SIG-M5 treated with dmso at 0.1 percent for 504 hours (cell line): ENCODE measurements around the gene S1PR1.

ENCODE experiments used
- DNase-seq: peaks from one replicate; lab custom pipeline; 2025; ENCODE audit not compliant: unreplicated experiment; lab: John Stamatoyannopoulos, UW

S1PR1 gene

DNA sequence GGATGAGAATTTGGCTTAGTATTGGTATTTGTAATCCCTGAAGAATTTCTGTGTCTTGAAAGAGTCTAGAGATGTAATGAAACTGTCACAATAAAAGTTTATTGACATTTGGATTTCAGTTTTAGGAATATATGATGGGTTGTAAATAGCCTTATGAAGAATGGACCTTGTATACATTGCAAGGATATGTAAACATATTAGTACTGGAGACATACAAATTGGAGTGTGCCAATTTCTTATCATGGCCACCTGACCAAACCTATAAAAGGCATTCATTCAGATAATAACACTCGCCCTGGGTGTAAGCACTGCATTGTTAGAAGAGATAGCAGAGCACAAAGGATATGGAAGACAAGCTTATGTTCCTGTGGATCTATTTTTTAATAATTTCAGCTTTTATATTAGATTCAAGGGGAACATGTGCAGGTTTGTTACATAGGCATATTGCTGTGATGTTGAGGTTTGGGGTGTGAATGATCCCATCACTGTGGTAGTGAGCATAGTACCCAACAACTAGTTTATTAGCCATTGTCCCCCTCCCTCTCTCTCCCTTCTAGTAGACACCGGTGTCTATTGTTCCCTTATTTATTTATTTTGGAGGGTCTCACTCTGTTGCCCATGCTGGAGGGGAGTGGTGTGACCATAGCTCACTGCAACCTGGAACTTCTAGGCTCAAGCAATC, 8.6 kb downstream of the S1PR1 start:
- DNase-seq: no peak

DNA sequence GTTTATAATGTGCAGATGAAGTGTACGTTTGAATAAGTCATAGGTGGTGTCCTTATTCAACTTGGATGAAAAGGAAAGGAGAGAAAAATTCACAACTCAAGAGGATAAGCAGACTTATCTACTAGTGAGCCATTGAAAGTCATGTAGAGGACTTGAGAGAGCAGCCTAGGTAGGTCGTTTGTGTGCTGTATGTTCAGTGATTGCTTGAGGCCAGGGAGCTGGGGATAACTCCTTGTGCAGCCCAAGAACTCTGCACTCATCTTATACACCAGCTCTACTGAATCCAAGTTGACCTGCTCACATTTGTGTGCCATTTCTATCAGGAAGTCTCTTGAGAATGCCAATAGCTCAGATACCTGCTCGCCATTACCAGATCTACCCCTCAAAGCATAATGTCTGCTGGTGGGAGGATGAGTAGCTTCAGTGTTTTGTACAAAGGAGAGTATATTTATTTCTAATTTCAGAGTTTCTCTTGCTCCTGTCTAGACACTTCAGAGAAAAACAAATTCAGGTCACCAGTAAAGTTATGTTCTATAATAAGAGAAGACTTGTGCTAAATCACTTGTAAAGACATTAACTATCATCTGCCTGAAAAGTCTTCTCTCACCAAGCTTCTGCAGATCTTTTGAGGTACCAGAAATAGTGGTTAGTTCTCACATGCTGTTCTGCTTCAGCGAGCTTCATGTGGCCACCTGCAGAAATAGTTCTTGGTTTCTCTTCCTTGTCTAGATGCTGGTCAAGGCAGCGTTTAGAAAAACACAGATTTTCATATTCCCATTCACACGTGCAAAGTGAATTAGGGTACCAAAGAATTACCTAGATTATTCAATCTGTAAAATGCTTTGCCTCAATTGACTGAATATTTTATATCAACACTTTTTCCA, 10.8 kb downstream of the S1PR1 start:
- DNase-seq: no peak

GRCh38 chr1:101250222-101250621, 13.4 kb downstream of the S1PR1 start:
- no peak for DNase-seq

GRCh38 chr1:101250656-101251272, 13.9 kb downstream of the S1PR1 start:
- DNase-seq: no peak

- DNase-seq: no peak
Observed at GRCh38 chr1:101251504-101251903, 14.7 kb downstream of the S1PR1 start.

DNA sequence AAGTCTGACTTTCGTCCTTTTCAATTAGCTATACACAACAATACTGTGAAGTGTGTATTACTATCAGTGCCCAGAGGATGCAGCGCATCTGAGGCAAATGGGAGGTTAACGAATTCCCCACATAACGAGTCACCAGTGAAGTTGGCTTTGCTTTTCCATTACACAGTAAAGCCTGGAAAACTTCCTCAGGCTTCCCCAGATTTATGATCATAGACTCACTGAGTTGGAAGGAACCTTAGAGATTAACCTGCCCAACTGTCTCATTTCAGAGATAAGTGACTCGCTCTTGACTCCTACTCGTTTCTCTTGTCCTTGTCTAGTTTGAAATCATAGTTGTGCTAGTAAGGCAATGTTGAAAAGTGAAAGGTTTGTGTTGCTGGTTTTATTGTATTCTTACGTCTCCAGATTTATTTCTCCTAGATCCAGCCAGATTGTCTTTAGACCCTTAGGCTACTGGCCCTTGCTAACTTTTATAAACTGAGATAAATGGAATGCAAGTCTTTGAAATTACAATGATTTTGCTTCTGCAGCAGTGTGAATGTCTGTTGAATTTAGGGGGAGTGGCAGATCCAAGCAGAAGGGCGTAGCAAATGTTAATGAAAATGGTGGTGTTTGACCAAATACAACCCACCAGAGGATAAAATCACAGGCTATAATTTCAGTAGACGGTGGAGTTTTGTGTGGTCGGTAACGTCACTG, 17.3 kb downstream of the S1PR1 start:
- DNase-seq: no peak

DNA sequence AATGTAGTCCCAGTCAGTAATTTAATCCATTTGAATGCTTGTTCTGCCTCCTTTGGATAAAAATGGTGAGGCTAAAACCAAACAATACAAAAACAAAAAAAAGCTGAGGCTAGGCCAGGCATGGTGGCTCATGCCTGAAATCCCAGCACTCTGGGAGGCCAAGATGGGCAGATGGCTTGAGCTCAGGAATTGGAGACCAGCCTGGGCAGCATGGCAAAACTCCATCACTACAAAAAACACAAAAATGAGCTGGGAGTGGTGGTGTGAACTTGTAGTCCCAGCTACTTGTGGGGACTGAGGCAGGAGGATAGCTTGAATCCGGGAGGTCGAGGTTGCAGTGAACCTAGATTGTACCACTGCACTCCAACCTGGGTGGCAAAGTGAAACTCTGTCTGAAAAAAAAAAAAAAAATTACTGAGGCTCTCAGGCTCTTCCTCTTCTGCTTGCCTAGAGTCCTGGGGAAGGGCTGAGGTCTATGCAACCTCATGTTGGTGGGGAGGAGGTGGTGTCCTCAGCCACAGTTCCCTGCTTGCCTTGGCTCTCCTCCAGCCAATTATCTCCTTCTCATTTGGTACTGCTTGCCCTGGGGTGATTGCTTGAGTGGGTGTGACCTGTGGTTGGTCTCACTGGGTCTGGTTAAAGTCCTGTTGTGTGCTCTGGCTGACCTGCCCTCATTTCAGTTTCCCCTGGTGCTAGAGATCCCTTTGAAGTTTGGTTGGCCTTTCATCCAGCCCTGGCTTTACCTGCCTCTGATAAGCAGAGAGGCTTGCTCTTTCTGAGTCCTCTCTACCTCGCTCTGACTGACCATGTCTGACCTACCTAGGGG, 20.9 kb downstream of the S1PR1 start:
- DNase-seq: peak; percentile 58

GRCh38 chr1:101259744-101260148, 22.9 kb downstream of the S1PR1 start:
- peak; percentile 38 for DNase-seq

DNA sequence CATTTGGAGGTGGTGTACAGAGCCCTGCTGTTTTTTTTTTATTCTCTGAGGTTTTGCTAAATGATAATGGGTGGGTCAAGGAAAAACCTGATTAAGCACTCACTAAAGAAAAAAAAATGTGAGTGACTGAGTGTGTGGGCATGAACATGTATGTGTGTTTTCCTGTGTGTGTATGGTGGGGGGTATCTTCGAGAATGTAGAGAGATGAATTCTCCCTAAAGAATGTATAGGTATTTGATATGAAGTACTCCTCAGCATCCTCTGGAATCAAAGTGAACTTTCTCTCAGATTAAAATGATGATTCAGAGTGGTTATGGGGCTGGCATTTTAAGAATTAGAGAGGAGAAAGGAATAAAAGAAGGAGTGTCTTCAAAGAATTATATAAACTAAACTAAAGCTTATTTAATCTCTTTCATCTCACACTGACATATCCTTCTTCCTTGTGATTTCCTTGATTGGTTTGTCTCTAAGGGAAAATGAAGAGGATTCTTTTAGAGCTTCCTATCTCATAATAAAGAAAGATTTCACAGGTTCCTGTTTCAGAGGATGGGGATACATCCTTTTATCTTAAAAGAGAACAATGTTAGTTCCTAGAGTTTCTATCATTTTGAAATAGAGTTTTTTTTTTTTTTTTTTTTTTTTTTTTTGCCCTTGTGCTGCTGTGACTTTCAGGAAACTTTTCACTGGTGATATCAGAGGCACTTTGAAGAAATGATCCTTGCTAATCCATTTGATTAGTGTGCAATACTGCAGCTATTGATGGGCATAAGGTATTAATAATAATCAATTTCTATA, 23.9 kb downstream of the S1PR1 start:
- DNase-seq: no peak

- no peak for DNase-seq
Observed at GRCh38 chr1:101261623-101262022, 24.8 kb downstream of the S1PR1 start.

DNA sequence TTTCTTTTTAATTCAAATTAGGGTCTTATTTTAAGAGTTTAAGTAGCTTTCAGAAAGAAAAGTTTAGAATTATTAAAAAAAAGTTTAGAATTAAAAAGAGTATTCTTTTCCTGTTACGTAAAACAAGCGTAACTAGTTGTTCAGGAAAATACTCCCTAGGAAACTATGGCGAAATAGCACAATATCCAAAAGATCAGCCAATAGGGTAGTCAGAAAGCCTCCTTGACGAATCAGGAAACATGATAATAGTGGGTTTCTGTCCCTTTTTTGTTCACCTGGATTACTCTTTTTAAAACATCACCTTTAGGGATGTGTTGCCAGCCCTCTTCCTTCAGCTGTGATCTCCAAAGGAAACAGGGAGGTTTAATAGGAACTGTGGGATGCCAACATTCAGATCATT, 25.2 kb downstream of the S1PR1 start:
- no peak for DNase-seq

DNA sequence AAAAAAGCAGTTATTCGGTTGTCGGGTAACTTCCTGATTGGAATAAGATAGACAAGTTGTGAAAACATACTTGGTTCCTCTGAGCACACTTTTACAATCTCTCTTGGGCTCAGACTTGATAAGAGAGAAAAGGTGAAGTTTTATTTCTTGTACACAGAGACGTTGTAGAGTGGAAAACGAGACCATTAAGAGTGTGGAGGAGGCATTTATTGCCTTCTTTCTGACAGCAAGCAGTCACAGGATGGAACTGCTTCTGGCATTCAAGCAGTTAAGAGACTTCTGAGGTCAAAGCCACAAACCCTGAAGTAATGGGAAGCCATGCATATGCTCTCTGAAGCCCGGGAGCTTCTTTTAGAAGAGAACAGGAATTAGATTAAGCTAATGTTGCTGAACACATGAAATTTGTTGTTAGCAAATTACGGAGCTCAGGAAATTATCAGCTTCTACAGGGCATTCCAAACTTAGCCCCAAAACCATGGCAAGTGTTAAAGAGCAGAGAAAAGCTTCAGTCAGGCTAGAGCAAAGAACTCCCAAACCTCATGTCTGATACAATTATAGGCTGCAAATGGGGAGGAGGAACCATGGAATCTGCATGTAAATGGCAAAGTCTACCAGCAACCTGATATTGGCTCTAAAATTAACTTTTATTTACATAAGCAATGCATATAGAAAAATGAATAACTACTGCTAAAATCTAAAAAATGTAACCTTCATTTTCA, 26.0 kb downstream of the S1PR1 start:
- peak; percentile 14 for DNase-seq

DNA sequence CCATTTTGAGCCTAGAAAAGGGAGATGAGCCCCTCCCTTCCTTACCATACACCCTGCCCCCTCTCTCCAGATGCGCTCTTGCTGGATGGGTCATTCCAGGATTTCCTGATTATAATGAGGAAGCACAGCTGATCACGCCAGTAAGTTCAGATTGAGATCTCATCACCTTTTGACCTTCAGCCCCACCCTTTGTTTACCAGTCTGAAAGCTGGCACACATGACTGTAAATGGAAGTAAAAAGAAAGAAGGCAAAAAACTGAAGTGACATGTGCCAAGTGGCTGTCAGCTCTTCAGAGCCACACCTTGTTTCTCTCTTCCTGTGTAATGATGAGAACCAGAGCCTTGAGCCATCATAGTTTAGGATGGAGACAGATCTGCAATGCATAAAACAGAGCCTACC, 27.9 kb downstream of the S1PR1 start:
- DNase-seq: no peak

DNA sequence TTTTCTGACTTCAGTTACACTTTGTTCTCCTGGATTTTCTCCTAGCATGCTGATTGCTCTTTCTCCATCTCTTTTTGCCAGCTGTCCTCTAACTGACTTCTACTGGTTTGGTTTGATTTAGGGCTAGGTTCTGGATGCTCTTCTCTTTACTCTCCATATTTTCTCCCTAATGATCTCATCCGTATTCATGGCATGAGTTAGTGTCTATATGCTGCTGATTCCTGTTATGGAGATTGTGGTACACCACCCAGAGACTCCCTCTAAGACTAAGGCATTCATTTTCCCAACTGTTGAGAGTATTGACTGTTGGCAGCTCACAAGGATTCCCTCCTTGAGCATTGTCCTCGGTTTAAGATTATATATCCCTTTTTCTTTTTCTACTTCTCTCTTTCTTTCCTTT, 28.9 kb downstream of the S1PR1 start:
- DNase-seq: no peak

GRCh38 chr1:101267082-101267481, 30.3 kb downstream of the S1PR1 start:
- DNase-seq: no peak

- DNase-seq: no peak
Observed at GRCh38 chr1:101268893-101269292, 32.1 kb downstream of the S1PR1 start.

DNA sequence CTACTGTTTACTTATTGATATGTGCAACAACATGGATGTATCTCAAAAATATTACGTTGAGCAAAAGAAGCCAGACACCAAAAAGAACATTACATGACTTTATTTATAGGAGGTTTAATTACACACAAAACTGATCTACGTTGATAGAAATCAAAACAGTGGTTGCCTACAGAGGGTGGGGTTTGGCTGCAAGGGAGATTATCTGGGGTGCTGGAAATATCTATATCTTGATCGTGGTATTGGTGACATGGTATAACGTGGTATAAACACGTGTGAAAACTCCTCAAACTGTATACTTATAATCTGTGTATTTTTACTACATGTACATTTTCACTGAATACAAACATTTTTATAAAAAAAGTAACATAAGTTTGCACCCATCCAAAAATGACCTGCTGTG, 38.9 kb downstream of the S1PR1 start:
- DNase-seq: no peak

- no peak for DNase-seq
Observed at GRCh38 chr1:101276818-101277217, 40.0 kb downstream of the S1PR1 start.

DNA sequence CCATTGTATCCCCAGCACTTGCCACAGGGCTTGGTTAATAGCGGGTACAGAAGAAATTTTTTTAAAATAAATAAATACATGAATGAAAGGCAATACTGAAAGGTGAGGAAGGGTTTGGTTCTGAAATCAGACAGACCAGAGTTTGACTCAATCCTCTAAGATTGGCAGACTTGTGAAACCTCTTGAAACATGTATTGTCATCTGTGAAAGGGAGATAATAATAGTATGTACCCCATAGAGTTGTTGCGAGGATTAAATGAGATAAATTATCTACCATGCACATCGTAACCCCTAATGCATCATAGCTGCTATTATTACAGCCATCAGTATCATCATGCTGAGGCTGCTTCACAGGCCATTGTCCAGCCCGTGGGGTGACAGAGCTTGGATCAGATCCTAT, 41.4 kb downstream of the S1PR1 start:
- no peak for DNase-seq
